Measurements from ENCODE around the gene MRPL52. TPM values are rescaled to one million over a fixed set of nuclear protein-coding genes. Genes with fewer than 3 reads are reported as not detected.
"Not testable (repeated sequence)": the region's sequence is repeated elsewhere in the genome, so short reads cannot be mapped to it uniquely, and the experiment has no call there.

The MRPL52 gene
- total RNA-seq, 1 experiment from 2014 or later, result 180 TPM

DNA sequence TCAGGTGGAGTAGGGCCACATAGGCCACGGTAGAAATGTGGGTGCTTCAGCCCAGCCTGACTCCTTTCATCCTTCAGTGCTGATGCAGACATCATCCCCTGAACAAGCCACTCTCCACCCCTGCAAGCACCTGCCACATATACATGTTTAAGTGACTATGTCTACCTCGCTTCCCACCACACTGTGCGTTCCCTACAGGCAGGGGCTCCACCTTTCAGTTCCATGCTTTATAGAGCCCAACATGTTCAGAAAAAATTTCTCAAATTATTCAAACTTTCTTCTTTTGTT lies 26.1 kb upstream of the MRPL52 start:
- Histone ChIP-seq H3K4me3 (ENCODE audit: low read length) (no peak overlapping the region), H3K36me3 (ENCODE audit: low read depth, low read length) (no peaks in the 10 kb centered on the region), H3F3A (ENCODE audit: low read length, unreplicated experiment) (no peaks in the 10 kb centered on the region), H3K9me3 (ENCODE audit: low read length) (no peaks in the 10 kb centered on the region), H2AFZ (ENCODE audit: low read length) (no peak overlapping the region), H3K4me2 (ENCODE audit: low read length) (no peak overlapping the region), H4K20me1 (ENCODE audit: low read length) (no peaks in the 10 kb centered on the region), H3K27ac (ENCODE audit: low read length) (no peak overlapping the region), H3K9ac (ENCODE audit: low read length) (no peak overlapping the region), H3K79me2 (ENCODE audit: low read length) (no peaks in the 10 kb centered on the region), H3K27me3 (ENCODE audit: low read length) (no peaks in the 10 kb centered on the region), H3K9me2 (replicated peaks; ENCODE audit: low read length) (no peaks in the 10 kb centered on the region), H3K4me1 (ENCODE audit: insufficient read depth, low read length) (no peaks in the 10 kb centered on the region)
- CTCF ChIA-PET, result no interaction called here
- TF ChIP-seq EZH2phosphoT487 (IDR thresholded peaks at IDR 0.05; ENCODE audit: borderline replicate concordance, low read length), result no peak
- no peak for TF ChIP-seq CTCF (conservative IDR thresholded peaks at IDR 0.05; ENCODE audit: low read depth, low read length)
- TF ChIP-seq EZH2 (IDR thresholded peaks at IDR 0.05; ENCODE audit: low read length, unreplicated experiment), result no peak
- DNase-seq (no peak), ATAC-seq (no peak)
- no TSS peak for BruUV-seq (replicated peaks)
- POLR2A ChIA-PET (ENCODE audit: unreplicated experiment), result no interaction called here
- intact Hi-C loops (cut with micrococcal nuclease), result no loop called here

DNA sequence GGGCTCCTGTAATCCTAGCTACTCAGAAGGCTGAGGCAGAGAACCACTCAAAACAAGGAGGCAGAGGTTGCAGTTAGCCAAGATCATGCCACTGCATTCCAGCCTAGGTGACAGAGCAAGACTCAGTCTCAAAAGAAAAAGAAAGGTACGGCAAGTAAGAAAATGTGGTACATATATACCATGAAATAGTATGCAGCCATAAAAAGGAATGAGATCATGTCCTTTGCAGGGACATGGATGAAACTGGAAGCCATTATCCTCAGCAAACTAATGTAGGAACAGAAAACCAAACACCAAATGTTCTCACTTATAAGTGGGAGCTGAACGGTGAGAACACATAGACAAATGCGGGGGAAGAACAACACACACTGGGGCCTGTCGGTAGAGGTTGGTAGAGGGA lies 24.5 kb upstream of the MRPL52 start:
- intact Hi-C loops (cut with micrococcal nuclease); POLR2A ChIA-PET (ENCODE audit: unreplicated experiment); CTCF ChIA-PET: not testable (repeated sequence)

DNA sequence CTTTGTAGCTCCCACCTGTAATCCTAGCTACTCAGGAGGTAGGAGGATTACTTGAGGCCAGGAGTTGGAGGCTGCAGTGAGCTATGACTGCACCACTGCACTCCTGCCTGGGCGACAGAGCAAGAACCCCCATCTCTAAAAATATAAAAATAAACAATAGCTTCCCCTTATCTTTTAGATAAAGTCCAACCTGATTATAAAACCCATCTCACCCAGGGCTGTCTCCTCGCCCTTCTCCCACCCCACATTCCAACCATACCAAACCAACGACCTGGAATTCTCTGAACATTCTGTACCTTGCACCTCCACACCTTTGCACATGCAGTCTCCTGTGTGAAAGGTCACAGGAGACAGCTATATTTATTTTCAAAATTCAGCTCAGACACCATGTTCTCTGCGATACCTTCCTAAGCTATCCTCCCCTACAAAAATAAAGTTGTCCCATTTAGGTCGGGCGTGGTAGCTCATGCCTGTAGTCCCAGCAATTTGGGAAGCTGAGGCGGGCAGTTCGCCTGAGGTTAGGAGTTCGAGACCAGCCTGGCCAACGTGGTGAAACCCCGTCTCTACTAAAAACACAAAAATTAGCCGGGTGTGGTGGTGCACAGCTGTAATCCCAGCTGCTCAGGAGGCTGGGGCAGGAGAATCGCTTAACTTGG lies 22.1 kb upstream of the MRPL52 start:
- Histone ChIP-seq H4K20me1 (ENCODE audit: low read length) (no peaks in the 10 kb centered on the region), H3K4me2 (ENCODE audit: low read length) (no peak overlapping the region), H3K27me3 (ENCODE audit: low read length) (no peaks in the 10 kb centered on the region), H3K27ac (ENCODE audit: low read length) (no peak overlapping the region), H3K9me3 (ENCODE audit: low read length) (no peaks in the 10 kb centered on the region), H3K79me2 (ENCODE audit: low read length) (no peaks in the 10 kb centered on the region), H3K4me3 (ENCODE audit: low read length) (no peak overlapping the region), H3K4me1 (ENCODE audit: insufficient read depth, low read length) (no peaks in the 10 kb centered on the region), H3K9ac (ENCODE audit: low read length) (no peak overlapping the region), H3K9me2 (replicated peaks; ENCODE audit: low read length) (no peaks in the 10 kb centered on the region), H2AFZ (ENCODE audit: low read length) (no peak overlapping the region), H3K36me3 (ENCODE audit: low read depth, low read length) (no peaks in the 10 kb centered on the region), H3F3A (ENCODE audit: low read length, unreplicated experiment) (no peaks in the 10 kb centered on the region)
- intact Hi-C loops (cut with micrococcal nuclease), result no loop called here
- POLR2A ChIA-PET (ENCODE audit: unreplicated experiment), result no interaction called here
- CTCF ChIA-PET, result no interaction called here
- no peak for ATAC-seq
- DNase-seq, result no peak
- TF ChIP-seq EZH2 (IDR thresholded peaks at IDR 0.05; ENCODE audit: low read length, unreplicated experiment) (no peak), CTCF (conservative IDR thresholded peaks at IDR 0.05; ENCODE audit: low read depth, low read length) (no peak), EZH2phosphoT487 (IDR thresholded peaks at IDR 0.05; ENCODE audit: borderline replicate concordance, low read length) (no peak)
- BruUV-seq (replicated peaks), result no TSS peak

More for the DNA sequence above, 24.5 kb upstream of the MRPL52 start:
- not testable (repeated sequence) for H3K79me2 ChIP-seq (ENCODE audit: low read length); H3K9ac ChIP-seq (ENCODE audit: low read length); ATAC-seq; H3K27me3 ChIP-seq (ENCODE audit: low read length); H3K4me2 ChIP-seq (ENCODE audit: low read length); H3K4me3 ChIP-seq (ENCODE audit: low read length); H3K9me2 ChIP-seq (replicated peaks; ENCODE audit: low read length); H3K9me3 ChIP-seq (ENCODE audit: low read length); H3K4me1 ChIP-seq (ENCODE audit: insufficient read depth, low read length); H4K20me1 ChIP-seq (ENCODE audit: low read length); BruUV-seq (replicated peaks); DNase-seq; H3F3A ChIP-seq (ENCODE audit: low read length, unreplicated experiment); H3K27ac ChIP-seq (ENCODE audit: low read length); H3K36me3 ChIP-seq (ENCODE audit: low read depth, low read length); H2AFZ ChIP-seq (ENCODE audit: low read length)

Data from PC-3 (cell line).